ENCODE results near the gene DHX15. TPM values are rescaled to one million over a fixed set of nuclear protein-coding genes. Genes with fewer than 3 reads are reported as not detected.

DHX15 gene
- total and polyA plus RNA-seq, 10 of the 15 experiments (the other 5 are each of a cell fraction or from before 2014, with no cell fraction given) = 166 to 269 (median 184) TPM

DNA sequence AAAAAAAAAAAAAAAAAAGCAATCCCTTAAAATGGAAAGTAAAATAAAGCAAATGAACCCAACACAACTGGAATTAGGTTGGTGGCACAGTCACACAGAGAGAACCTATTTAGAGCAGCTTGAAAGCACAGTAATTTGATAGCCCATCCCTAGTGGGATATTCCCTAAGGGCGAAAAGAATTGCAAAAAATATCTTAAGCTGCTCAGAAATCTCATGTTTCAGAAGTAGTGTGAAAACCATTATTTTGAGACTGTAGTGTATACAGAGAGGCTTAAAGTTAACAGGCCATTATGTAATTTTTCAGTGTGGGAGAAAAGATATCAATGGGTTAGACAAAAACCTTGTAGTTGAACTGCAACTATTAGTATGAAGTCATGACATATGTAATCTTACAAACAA lies 40.0 kb upstream of the DHX15 start:
- no peaks in the 10 kb centered on the region for H3K4me1 ChIP-seq (ENCODE audit: control insufficient read depth, insufficient read depth, low read length)
- CTCF ChIA-PET = no interaction called here
- RAD21 ChIA-PET (ENCODE audit: unreplicated experiment) = no interaction called here
- ATAC-seq (no peak), DNase-seq (ENCODE audit: low read depth, low spot score) (no peak), FAIRE-seq (no peak)
- H2AFZ ChIP-seq (ENCODE audit: control insufficient read depth, low read depth, low read length) = no peak overlapping the region
- H4K20me1 ChIP-seq (ENCODE audit: control insufficient read depth, insufficient read depth) = no peaks in the 10 kb centered on the region
- no peak overlapping the region for H3K4me3 ChIP-seq
- POLR2A ChIA-PET = no interaction called here
- no peak for TF ChIP-seq EED (IDR thresholded peaks at IDR 0.05; ENCODE audit: low read depth)
- in situ Hi-C loops (cut with MboI) (no loop called here), intact Hi-C loops (cut with micrococcal nuclease; ENCODE audit: unreplicated experiment) (loop anchor here (5.0 kb wide), 1 partner anchor 498 kb away; no protein-coding TSS in a partner anchor)
- no TSS peak for BruUV-seq (replicated peaks)
- no peak overlapping the region for H3K27ac ChIP-seq (ENCODE audit: control insufficient read depth, insufficient read depth)
- SMC1A ChIA-PET (ENCODE audit: uncharacterized antibody, unreplicated experiment) = no interaction called here
- 0% methylated on average over 1 of the region's 1 CpG for WGBS (ENCODE audit: insufficient coverage, insufficient replicate concordance, low lambda C conversion rate, missing lambda C conversion rate)
- H3K9me3 ChIP-seq (replicated peaks; ENCODE audit: control insufficient read depth, insufficient read depth, low read length) = no peaks in the 10 kb centered on the region
- H3K79me2 ChIP-seq (ENCODE audit: control insufficient read depth, insufficient read depth, low read length) = no peaks in the 10 kb centered on the region
- no peaks in the 10 kb centered on the region for H3K27me3 ChIP-seq (replicated peaks in 1 of 2; ENCODE audit: control insufficient read depth in 2 of 2, insufficient read depth in 2 of 2, low read length in 1 of 2)
- H3K4me2 ChIP-seq (ENCODE audit: control insufficient read depth, insufficient read depth) = no peak overlapping the region
- no peaks in the 10 kb centered on the region for H3K36me3 ChIP-seq (ENCODE audit: control insufficient read depth in 2 of 2, insufficient read depth in 2 of 2, low read length in 1 of 2)
- H3K9ac ChIP-seq (ENCODE audit: control insufficient read depth, insufficient read depth, low read length) = no peak overlapping the region

DNA sequence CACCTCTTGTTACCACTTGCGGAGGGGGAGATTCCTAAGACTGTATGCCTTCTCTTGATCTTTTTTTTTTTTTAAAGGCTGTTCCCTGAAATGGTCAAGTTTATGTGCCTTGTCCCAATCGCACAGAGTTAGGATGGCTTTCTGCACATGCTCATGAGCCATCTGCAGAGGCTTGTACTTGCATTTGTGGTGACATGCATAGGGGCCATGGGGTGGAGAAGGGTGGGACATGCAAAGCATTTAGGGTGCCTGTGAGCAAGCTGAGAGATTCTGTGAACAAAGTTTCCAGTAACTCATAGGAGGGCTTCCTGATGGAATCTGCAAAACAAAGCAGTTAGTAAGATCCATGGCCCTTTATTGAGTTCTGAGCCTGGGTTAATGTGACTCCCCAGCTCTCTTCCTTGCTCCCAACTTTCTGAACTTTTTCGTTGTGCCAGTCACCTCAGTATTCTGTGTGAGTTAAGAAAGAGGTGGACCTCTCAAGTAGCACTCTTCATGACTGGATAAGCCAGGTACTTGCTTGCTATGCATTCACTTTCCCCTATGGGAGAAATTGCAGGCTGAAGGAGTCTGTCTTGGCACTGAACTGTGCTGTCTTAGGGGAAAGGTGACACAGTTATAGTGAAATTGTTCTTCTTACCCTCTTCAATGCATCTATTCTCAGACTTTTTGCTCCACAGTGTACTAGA lies 37.9 kb upstream of the DHX15 start:
- Histone ChIP-seq H3K27ac (ENCODE audit: control insufficient read depth, insufficient read depth) (no peak overlapping the region), H2AFZ (ENCODE audit: control insufficient read depth, low read depth, low read length) (no peak overlapping the region), H3K27me3 (replicated peaks in 1 of 2; ENCODE audit: control insufficient read depth in 2 of 2, insufficient read depth in 2 of 2, low read length in 1 of 2) (no peaks in the 10 kb centered on the region), H3K4me1 (ENCODE audit: control insufficient read depth, insufficient read depth, low read length) (no peaks in the 10 kb centered on the region), H3K9ac (ENCODE audit: control insufficient read depth, insufficient read depth, low read length) (no peak overlapping the region), H3K79me2 (ENCODE audit: control insufficient read depth, insufficient read depth, low read length) (no peaks in the 10 kb centered on the region), H3K4me3 (no peak overlapping the region), H4K20me1 (ENCODE audit: control insufficient read depth, insufficient read depth) (no peaks in the 10 kb centered on the region), H3K9me3 (replicated peaks; ENCODE audit: control insufficient read depth, insufficient read depth, low read length) (no peaks in the 10 kb centered on the region), H3K36me3 (ENCODE audit: control insufficient read depth in 2 of 2, insufficient read depth in 2 of 2, low read length in 1 of 2) (no peaks in the 10 kb centered on the region), H3K4me2 (ENCODE audit: control insufficient read depth, insufficient read depth) (no peak overlapping the region)
- ATAC-seq = no peak
- 20% methylated on average over 3 of the region's 3 CpGs for WGBS (ENCODE audit: insufficient coverage, insufficient replicate concordance, low lambda C conversion rate, missing lambda C conversion rate)
- FAIRE-seq = no peak
- ChIA-PET POLR2A (no interaction called here), SMC1A (ENCODE audit: uncharacterized antibody, unreplicated experiment) (no interaction called here), CTCF (no interaction called here), RAD21 (ENCODE audit: unreplicated experiment) (no interaction called here)
- intact Hi-C loops (cut with micrococcal nuclease; ENCODE audit: unreplicated experiment) = loop anchor here (5.0 kb wide), 1 partner anchor 500 kb away; no protein-coding TSS in a partner anchor
- in situ Hi-C loops (cut with MboI) = no loop called here
- no peak for DNase-seq (ENCODE audit: low read depth, low spot score)
- no TSS peak for BruUV-seq (replicated peaks)
- no peak for TF ChIP-seq CEBPZ (IDR thresholded peaks at IDR 0.05; ENCODE audit: low read depth, low read length)
- TF ChIP-seq HDAC2 (IDR thresholded peaks at IDR 0.05) = no peak
- TF ChIP-seq, protein P1, sequence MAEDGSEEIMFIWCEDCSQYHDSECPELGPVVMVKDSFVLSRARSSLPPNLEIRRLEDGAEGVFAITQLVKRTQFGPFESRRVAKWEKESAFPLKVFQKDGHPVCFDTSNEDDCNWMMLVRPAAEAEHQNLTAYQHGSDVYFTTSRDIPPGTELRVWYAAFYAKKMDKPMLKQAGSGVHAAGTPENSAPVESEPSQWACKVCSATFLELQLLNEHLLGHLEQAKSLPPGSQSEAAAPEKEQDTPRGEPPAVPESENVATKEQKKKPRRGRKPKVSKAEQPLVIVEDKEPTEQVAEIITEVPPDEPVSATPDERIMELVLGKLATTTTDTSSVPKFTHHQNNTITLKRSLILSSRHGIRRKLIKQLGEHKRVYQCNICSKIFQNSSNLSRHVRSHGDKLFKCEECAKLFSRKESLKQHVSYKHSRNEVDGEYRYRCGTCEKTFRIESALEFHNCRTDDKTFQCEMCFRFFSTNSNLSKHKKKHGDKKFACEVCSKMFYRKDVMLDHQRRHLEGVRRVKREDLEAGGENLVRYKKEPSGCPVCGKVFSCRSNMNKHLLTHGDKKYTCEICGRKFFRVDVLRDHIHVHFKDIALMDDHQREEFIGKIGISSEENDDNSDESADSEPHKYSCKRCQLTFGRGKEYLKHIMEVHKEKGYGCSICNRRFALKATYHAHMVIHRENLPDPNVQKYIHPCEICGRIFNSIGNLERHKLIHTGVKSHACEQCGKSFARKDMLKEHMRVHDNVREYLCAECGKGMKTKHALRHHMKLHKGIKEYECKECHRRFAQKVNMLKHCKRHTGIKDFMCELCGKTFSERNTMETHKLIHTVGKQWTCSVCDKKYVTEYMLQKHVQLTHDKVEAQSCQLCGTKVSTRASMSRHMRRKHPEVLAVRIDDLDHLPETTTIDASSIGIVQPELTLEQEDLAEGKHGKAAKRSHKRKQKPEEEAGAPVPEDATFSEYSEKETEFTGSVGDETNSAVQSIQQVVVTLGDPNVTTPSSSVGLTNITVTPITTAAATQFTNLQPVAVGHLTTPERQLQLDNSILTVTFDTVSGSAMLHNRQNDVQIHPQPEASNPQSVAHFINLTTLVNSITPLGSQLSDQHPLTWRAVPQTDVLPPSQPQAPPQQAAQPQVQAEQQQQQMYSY (CRISPR knock-in tag; IDR thresholded peaks at IDR 0.05) = no peak
- no peak for TF ChIP-seq KAT2A (conservative IDR thresholded peaks at IDR 0.05; ENCODE audit: control insufficient read depth, low read depth, low read length)
- TF ChIP-seq MYC (IDR thresholded peaks at IDR 0.05; ENCODE audit: insufficient read depth, insufficient read length, insufficient replicate concordance, low read length, severe bottlenecking) = no peak
- no peak for TF ChIP-seq WRNIP1 (IDR thresholded peaks at IDR 0.05; ENCODE audit: borderline replicate concordance, low read depth, low read length)
- TF ChIP-seq NFXL1 (IDR thresholded peaks at IDR 0.05; ENCODE audit: borderline replicate concordance) = no peak
- TF ChIP-seq EP300 (IDR thresholded peaks at IDR 0.05; ENCODE audit: borderline replicate concordance in 1 of 2, control insufficient read depth in 1 of 2, low read depth in 2 of 2, low read length in 2 of 2) = no peak
